ENCODE measurements around the gene APC2.
"Not testable (repeated sequence)": the region's sequence is repeated elsewhere in the genome, so short reads cannot be mapped to it uniquely, and the experiment has no call there.

The APC2 gene

GRCh38 chr19:1514295-1514661, 64.4 kb downstream of the APC2 start:
- no peak for DNase-seq

DNA sequence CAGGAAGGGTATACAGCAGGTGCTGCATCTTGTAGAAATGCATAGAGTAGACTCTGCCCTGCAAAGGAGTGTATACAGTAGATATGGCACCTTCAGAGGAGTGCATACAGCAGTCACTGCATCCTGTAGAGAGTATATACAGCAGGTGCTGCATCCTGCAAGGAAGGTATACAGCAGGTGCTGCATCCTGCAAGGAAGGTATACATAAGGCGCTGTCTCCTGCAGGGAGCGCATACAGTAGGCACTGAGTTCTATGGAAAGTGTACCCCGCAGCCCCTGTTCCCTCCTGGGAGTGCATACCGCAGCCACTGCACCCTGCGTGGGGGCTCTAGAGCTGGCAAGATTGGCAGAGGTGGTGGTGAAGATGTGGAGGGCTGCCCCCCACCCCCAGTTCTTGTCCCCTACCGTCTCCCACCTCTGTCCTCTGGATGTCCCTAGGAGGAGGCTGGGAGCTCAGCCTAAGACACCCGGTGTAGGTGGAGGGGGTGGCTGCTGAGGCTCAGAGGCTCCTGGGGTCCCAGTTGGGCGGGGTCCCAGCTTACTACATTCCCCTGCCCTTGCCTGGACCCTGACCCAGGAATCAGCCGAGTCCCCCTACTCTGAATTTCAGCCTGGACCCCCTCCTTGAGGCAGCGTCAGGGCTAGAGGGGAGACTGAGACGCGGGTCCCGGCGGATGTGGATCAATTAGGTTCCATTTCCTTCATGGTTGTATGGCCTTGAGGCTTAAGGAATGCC, 65.2 kb downstream of the APC2 start:
- no peak for DNase-seq

GRCh38 chr19:1516395-1516753, 66.5 kb downstream of the APC2 start:
- DNase-seq = no peak

GRCh38 chr19:1518471-1518870, 68.5 kb downstream of the APC2 start:
- DNase-seq = no peak

DNA sequence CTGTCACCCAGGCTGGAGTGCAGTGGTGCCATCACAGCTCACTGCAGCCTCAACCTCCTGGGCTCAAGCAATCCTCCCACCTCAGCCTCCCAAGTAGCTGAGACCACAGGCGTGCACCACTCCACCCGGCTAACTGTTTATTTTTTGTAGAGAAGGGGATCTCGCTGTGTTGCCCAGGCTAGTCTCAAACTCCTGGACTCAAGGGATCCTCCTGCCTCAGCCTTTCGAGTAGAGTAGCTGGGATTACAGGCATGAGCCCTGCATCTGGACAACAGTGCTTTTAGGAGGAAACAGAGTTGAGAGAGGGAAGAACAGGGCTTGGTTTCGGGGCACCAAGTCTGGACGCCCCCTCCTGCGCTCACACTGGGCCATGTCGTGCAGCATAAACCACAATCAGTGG, 69.9 kb downstream of the APC2 start:
- not testable (repeated sequence) for DNase-seq

GRCh38 chr19:1520203-1520780, 70.4 kb downstream of the APC2 start:
- no peak for DNase-seq

- DNase-seq = no peak
These were observed 71.7 kb downstream of the APC2 start for GRCh38 chr19:1521636-1522035.

DNA sequence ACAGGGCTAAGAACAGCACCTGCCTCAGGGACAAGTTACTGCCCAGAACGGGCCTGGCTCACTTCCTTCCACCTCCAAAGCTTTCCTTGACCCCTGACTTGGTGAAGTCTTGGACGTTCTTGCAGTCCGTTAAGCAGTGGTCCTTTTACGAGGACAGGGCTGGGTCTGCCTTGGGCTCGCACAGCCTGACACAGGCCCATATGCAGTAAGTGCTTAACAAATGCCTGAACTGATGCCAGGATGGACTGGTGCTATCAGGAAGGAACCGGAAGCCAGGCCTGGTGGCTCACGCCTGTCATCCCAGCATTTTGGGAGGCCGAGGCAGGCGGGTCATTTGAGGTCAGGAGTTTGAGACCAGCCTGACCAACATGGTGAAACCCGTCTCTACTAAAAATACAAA, 72.1 kb downstream of the APC2 start:
- no peak for DNase-seq

DNA sequence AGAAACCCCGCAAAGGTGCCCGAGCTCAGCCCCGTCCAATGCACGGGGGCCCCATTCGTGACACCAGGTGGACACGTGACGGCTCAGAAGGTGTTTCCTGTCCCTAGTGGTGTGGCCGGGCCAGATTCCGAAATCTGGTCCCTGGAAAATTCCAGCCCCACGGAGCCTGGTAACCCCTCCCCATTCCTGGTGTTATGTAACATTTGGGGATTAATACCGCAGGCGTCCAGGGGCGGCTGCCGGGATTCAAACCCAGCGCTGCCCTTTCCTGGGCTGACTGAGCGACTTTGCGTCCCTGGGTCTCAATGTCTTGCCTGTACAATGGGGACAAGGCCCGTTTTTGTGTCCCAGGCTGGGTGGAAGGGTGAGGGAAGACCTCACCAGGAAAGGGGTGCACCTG, 72.9 kb downstream of the APC2 start:
- DNase-seq = no peak

All from activated naive CD4-positive, alpha-beta T cell treated with anti-CD3 and anti-CD28 coated beads, Interleukin-2, amount 50 U/mL, for 16 hours (primary cell).